GM12878 (cell line): ENCODE results near the gene EYA4. TPM values are rescaled to one million over a fixed set of nuclear protein-coding genes. Genes with fewer than 3 reads are reported as not detected.

Source experiments
- ATAC-seq: fragments of 200-7000 bp; cut with Tn5 transposase; 3 replicates; pipeline ENCODE4 v1.9.1; 2020; ENCODE audit warnings: mild to moderate bottlenecking, moderate library complexity
- BruUV-seq: library from RNA; stranded (reverse); fragments of 400-500 nt; replicated peaks from 2 replicates; lab custom pipeline; 2021; lab: Mats Ljungman, UMichigan
- CTCF ChIA-PET: fragments of 300-600 bp; sonication (Branson Sonifier 250); formaldehyde crosslinking; extraction: SDS; loops from one replicate; lab custom pipeline; 2021; ENCODE audit warnings: inconsistent platforms; lab: Yijun Ruan, JAX
- POLR2A ChIA-PET: fragments of 350-600 bp; formaldehyde crosslinking; extraction: SDS; loops from one replicate; lab custom pipeline; 2021; ENCODE audit warnings: inconsistent platforms; lab: Charles Lee
- RAD21 ChIA-PET: fragments of 300-600 bp; sonication (Branson Sonifier 250); formaldehyde crosslinking; loops from one replicate; lab custom pipeline; 2023; ENCODE audit warnings: antibody characterized with exemption; ENCODE audit not compliant: unreplicated experiment; lab: Charles Lee
- SMC1A ChIA-PET: fragments of 300-600 bp; sonication (Branson Sonifier 250); formaldehyde crosslinking; loops from one replicate; lab custom pipeline; 2023; ENCODE audit not compliant: unreplicated experiment, uncharacterized antibody; lab: Charles Lee
- DNase-seq: peaks from one replicate; pipeline ENCODE4 v3.0.0-alpha.2; 2011; ENCODE audit warnings: low read depth, low spot score
- FAIRE-seq: peaks from 3 replicates; lab custom pipeline; 2011; peaks lifted over from hg19 to GRCh38; lab: Jason Lieb, UNC
- H2AFZ ChIP-seq: 2 replicates; pipeline ENCODE4 v1.6.0; 2011; ENCODE audit warnings: low read depth, low read length, control low read depth; ENCODE audit not compliant: control insufficient read depth
- H3K27ac ChIP-seq: 2 replicates; pipeline ENCODE4 v1.5.1; 2011; ENCODE audit warnings: control low read depth; ENCODE audit not compliant: control insufficient read depth, insufficient read depth
- H3K27me3 ChIP-seq, 2 experiments: replicated peaks in 1 of 2; 2 replicates each; pipeline versions ENCODE4 v1.6.0 to v1.6.1; 2011; ENCODE audit warnings: low read length in 1 of 2; ENCODE audit not compliant: control insufficient read depth in 2 of 2, insufficient read depth in 2 of 2
- H3K36me3 ChIP-seq, 2 experiments: 2 replicates each; pipeline ENCODE4 v1.5.1; 2011; ENCODE audit warnings: low read length in 1 of 2; ENCODE audit not compliant: control insufficient read depth in 2 of 2, insufficient read depth in 2 of 2
- H3K4me1 ChIP-seq: 2 replicates; pipeline ENCODE4 v1.6.1; 2011; ENCODE audit warnings: mild to moderate bottlenecking, low read length, moderate library complexity, mixed read lengths; ENCODE audit not compliant: control insufficient read depth, insufficient read depth
- H3K4me2 ChIP-seq: 2 replicates; pipeline ENCODE4 v1.6.0; 2011; ENCODE audit warnings: control low read depth; ENCODE audit not compliant: control insufficient read depth, insufficient read depth
- H3K4me3 ChIP-seq: fragments of 200-600 bp; sonication (generic); 2 replicates; pipeline ENCODE4 v1.5.1; 2016
- H3K79me2 ChIP-seq: 2 replicates; pipeline ENCODE4 v1.6.0; 2011; ENCODE audit warnings: low read length; ENCODE audit not compliant: control insufficient read depth, insufficient read depth
- H3K9ac ChIP-seq: 2 replicates; pipeline ENCODE4 v1.8.0; 2011; ENCODE audit warnings: low read length, control low read depth, mixed read lengths; ENCODE audit not compliant: control insufficient read depth, insufficient read depth
- H3K9me3 ChIP-seq: replicated peaks from 3 replicates; pipeline ENCODE4 v1.5.1; 2011; ENCODE audit warnings: mild to moderate bottlenecking, low read length; ENCODE audit not compliant: control insufficient read depth, insufficient read depth
- H4K20me1 ChIP-seq: 2 replicates; pipeline ENCODE4 v1.6.0; 2011; ENCODE audit not compliant: control insufficient read depth, insufficient read depth
- BCL11A ChIP-seq: IDR thresholded peaks from 2 replicates; pipeline ENCODE4 v1.6.1; 2011; ENCODE audit warnings: low read depth, low read length
- CTCF ChIP-seq, 3 experiments: IDR thresholded peaks in 2 of 3; conservative IDR thresholded peaks in 1 of 3; 2 replicates each; pipeline ENCODE4 v1.5.1; 2011; ENCODE audit warnings: low read depth in 3 of 3, low read length in 3 of 3, mild to moderate bottlenecking in 3 of 3, control low read depth in 2 of 3, moderate library complexity in 2 of 3, inconsistent platforms in 1 of 3, mixed read lengths in 1 of 3; ENCODE audit not compliant: control insufficient read depth in 2 of 3, insufficient read depth in 1 of 3; ENCODE audit errors: extremely low read depth in 1 of 3
- MLLT1 ChIP-seq: fragments of 450-650 bp; IDR thresholded peaks from 2 replicates; pipeline ENCODE4 v1.6.1; 2016; ENCODE audit warnings: mild to moderate bottlenecking
- PAX5 ChIP-seq: IDR thresholded peaks from 2 replicates; pipeline ENCODE4 v1.6.1; 2011; ENCODE audit warnings: low read depth, low read length, borderline replicate concordance
- SMC3 ChIP-seq: IDR thresholded peaks from 2 replicates; pipeline ENCODE4 v1.6.1; 2011; ENCODE audit warnings: low read length, improper control_type of control experiment, borderline replicate concordance
- SPI1 ChIP-seq: IDR thresholded peaks from 2 replicates; pipeline ENCODE4 v1.6.1; 2011; ENCODE audit warnings: low read depth, mild to moderate bottlenecking, low read length, moderate library complexity, borderline replicate concordance; ENCODE audit not compliant: insufficient read depth
- SREBF1 ChIP-seq: IDR thresholded peaks from 2 replicates; pipeline ENCODE4 v1.6.1; 2012; ENCODE audit warnings: mild to moderate bottlenecking, low read length
- TCF7 ChIP-seq: IDR thresholded peaks from 2 replicates; pipeline ENCODE4 v1.6.1; 2014; ENCODE audit warnings: antibody characterized with exemption, borderline replicate concordance
- WGBS: methylation state at CpG from one replicate; pipeline ENCODE4 v1.1.6; 2016; ENCODE audit warnings: low lambda C conversion rate; ENCODE audit not compliant: insufficient replicate concordance, insufficient coverage; ENCODE audit errors: missing lambda C conversion rate; 5-methylcytosine and 5-hydroxymethylcytosine counted together
- in situ Hi-C: fragments of 300-500 bp; cut with MboI; formaldehyde crosslinking; loops from 9 replicates; pipeline ENCODE4 v1.14.3; 2018; ENCODE audit warnings: mixed read lengths
- intact Hi-C: fragments of 100-400 bp; cut with micrococcal nuclease; formaldehyde crosslinking; loops from one replicate; pipeline ENCODE4 v1.14.2; 2022; ENCODE audit not compliant: unreplicated experiment
- polyA plus RNA-seq, 11 experiments: library from polyadenylated mRNA; depleted of rRNA in 4 of 11; unstranded in 6 of 11; stranded (reverse) in 5 of 11; fragments of >200 nt; fragmentation: Nextera tagmentation in 4 of 11; fragmentation: Illumina TruSeq in 1 of 11; extraction: Ambion mirVana in 4 of 11; extraction: Trizol in 1 of 11; gene quantifications; 1 replicate in 1 of 11; 2 replicates in 10 of 11; pipeline versions ENCODE4 v1.2.1 to v1.2.3, GENCODE V29; 2011 to 2016; ENCODE audit warnings: inconsistent platforms in 2 of 11, missing spikeins in 2 of 11, low read depth in 1 of 11
- total RNA-seq, 4 experiments: library from RNA; depleted of rRNA in 3 of 4; stranded (reverse); fragments of >200 nt in 3 of 4; fragmentation: Illumina TruSeq in 1 of 4; extraction: Trizol in 1 of 4; gene quantifications; 2 replicates each; pipeline versions ENCODE4 v1.2.1 to v1.2.3, GENCODE V29; 2013 to 2021

Gene EYA4
- total and polyA plus RNA-seq, 10 of the 15 experiments (the other 5 are each of a cell fraction or from before 2014, with no cell fraction given) = 0.02 TPM; not detected in 9

- no peak for TF ChIP-seq MLLT1
- TF ChIP-seq, all 136 proteins: peak for 0
Measured at GRCh38 chr6:133207754-133208153, 33.4 kb upstream of the EYA4 start (continued).

- Histone ChIP-seq H3K4me3 (no peak overlapping the region), H3K36me3 (no peaks in the 10 kb centered on the region), H3K9me3 (no peaks in the 10 kb centered on the region), H3K79me2 (no peaks in the 10 kb centered on the region), H4K20me1 (no peaks in the 10 kb centered on the region), H2AFZ (no peak overlapping the region), H3K4me1 (no peaks in the 10 kb centered on the region), H3K27ac (no peak overlapping the region), H3K27me3 (no peaks in the 10 kb centered on the region), H3K4me2 (no peak overlapping the region), H3K9ac (no peak overlapping the region)
- intact Hi-C loops (no loop called here), in situ Hi-C loops (no loop called here)
- WGBS = 23% methylated on average over 4 of the region's 4 CpGs
- SMC1A ChIA-PET = no interaction called here
- POLR2A ChIA-PET = no interaction called here
- CTCF ChIA-PET = interaction anchor here (0.5 to 1.0 kb wide), 2 partner anchors 21 to 23 kb away, joined by 3 read pairs; no protein-coding TSS in a partner anchor
- BruUV-seq = no TSS peak
- no peak for ATAC-seq
- DNase-seq = no peak
- RAD21 ChIA-PET = no interaction called here
- FAIRE-seq = no peak
- TF ChIP-seq SPI1 = no peak
- no peak for TF ChIP-seq SMC3
- no peak for TF ChIP-seq BCL11A
- TF ChIP-seq SREBF1 = no peak
- TF ChIP-seq CTCF (IDR thresholded peaks at IDR 0.05 in 2 of 3, conservative IDR thresholded peaks at IDR 0.05 in 1 of 3; ENCODE audit: control insufficient read depth in 2 of 3, extremely low read depth in 1 of 3, insufficient read depth in 1 of 3, low read depth in 3 of 3, low read length in 3 of 3) = no peak
- TF ChIP-seq PAX5 = no peak
- TF ChIP-seq TCF7 = no peak
Measured at GRCh38 chr6:133208183-133208755, 32.9 kb upstream of the EYA4 start.
